GM12878 (cell line): ENCODE data around the gene ZNF407. TPM values are rescaled to one million over a fixed set of nuclear protein-coding genes. Genes with fewer than 3 reads are reported as not detected.

Experiments used
- ATAC-seq: fragments of 200-7000 bp; cut with Tn5 transposase; 3 replicates; pipeline ENCODE4 v1.9.1; 2020; ENCODE audit warnings: mild to moderate bottlenecking, moderate library complexity
- BruUV-seq: library from RNA; stranded (reverse); fragments of 400-500 nt; replicated peaks from 2 replicates; lab custom pipeline; 2021; lab: Mats Ljungman, UMichigan
- CTCF ChIA-PET: fragments of 300-600 bp; sonication (Branson Sonifier 250); formaldehyde crosslinking; extraction: SDS; loops from one replicate; lab custom pipeline; 2021; ENCODE audit warnings: inconsistent platforms; lab: Yijun Ruan, JAX
- POLR2A ChIA-PET: fragments of 350-600 bp; formaldehyde crosslinking; extraction: SDS; loops from one replicate; lab custom pipeline; 2021; ENCODE audit warnings: inconsistent platforms; lab: Charles Lee
- RAD21 ChIA-PET: fragments of 300-600 bp; sonication (Branson Sonifier 250); formaldehyde crosslinking; loops from one replicate; lab custom pipeline; 2023; ENCODE audit warnings: antibody characterized with exemption; ENCODE audit not compliant: unreplicated experiment; lab: Charles Lee
- SMC1A ChIA-PET: fragments of 300-600 bp; sonication (Branson Sonifier 250); formaldehyde crosslinking; loops from one replicate; lab custom pipeline; 2023; ENCODE audit not compliant: unreplicated experiment, uncharacterized antibody; lab: Charles Lee
- DNase-seq: peaks from one replicate; pipeline ENCODE4 v3.0.0-alpha.2; 2011; ENCODE audit warnings: low read depth, low spot score
- FAIRE-seq: peaks from 3 replicates; lab custom pipeline; 2011; peaks lifted over from hg19 to GRCh38; lab: Jason Lieb, UNC
- H2AFZ ChIP-seq: 2 replicates; pipeline ENCODE4 v1.6.0; 2011; ENCODE audit warnings: low read depth, low read length, control low read depth; ENCODE audit not compliant: control insufficient read depth
- H3K27ac ChIP-seq: 2 replicates; pipeline ENCODE4 v1.5.1; 2011; ENCODE audit warnings: control low read depth; ENCODE audit not compliant: control insufficient read depth, insufficient read depth
- H3K27me3 ChIP-seq, 2 experiments: replicated peaks in 1 of 2; 2 replicates each; pipeline versions ENCODE4 v1.6.0 to v1.6.1; 2011; ENCODE audit warnings: low read length in 1 of 2; ENCODE audit not compliant: control insufficient read depth in 2 of 2, insufficient read depth in 2 of 2
- H3K36me3 ChIP-seq, 2 experiments: 2 replicates each; pipeline ENCODE4 v1.5.1; 2011; ENCODE audit warnings: low read length in 1 of 2; ENCODE audit not compliant: control insufficient read depth in 2 of 2, insufficient read depth in 2 of 2
- H3K4me1 ChIP-seq: 2 replicates; pipeline ENCODE4 v1.6.1; 2011; ENCODE audit warnings: mild to moderate bottlenecking, low read length, moderate library complexity, mixed read lengths; ENCODE audit not compliant: control insufficient read depth, insufficient read depth
- H3K4me2 ChIP-seq: 2 replicates; pipeline ENCODE4 v1.6.0; 2011; ENCODE audit warnings: control low read depth; ENCODE audit not compliant: control insufficient read depth, insufficient read depth
- H3K4me3 ChIP-seq: fragments of 200-600 bp; sonication (generic); 2 replicates; pipeline ENCODE4 v1.5.1; 2016
- H3K79me2 ChIP-seq: 2 replicates; pipeline ENCODE4 v1.6.0; 2011; ENCODE audit warnings: low read length; ENCODE audit not compliant: control insufficient read depth, insufficient read depth
- H3K9ac ChIP-seq: 2 replicates; pipeline ENCODE4 v1.8.0; 2011; ENCODE audit warnings: low read length, control low read depth, mixed read lengths; ENCODE audit not compliant: control insufficient read depth, insufficient read depth
- H3K9me3 ChIP-seq: replicated peaks from 3 replicates; pipeline ENCODE4 v1.5.1; 2011; ENCODE audit warnings: mild to moderate bottlenecking, low read length; ENCODE audit not compliant: control insufficient read depth, insufficient read depth
- H4K20me1 ChIP-seq: 2 replicates; pipeline ENCODE4 v1.6.0; 2011; ENCODE audit not compliant: control insufficient read depth, insufficient read depth
- ASH2L ChIP-seq: fragments of 300-600, 200-600 bp; sonication (generic); IDR thresholded peaks from 2 replicates; pipeline ENCODE4 v1.6.1; 2017; ENCODE audit warnings: low read depth, mild to moderate bottlenecking, borderline replicate concordance
- ATF7 ChIP-seq: fragments of 450-650 bp; IDR thresholded peaks from 2 replicates; pipeline ENCODE4 v1.6.1; 2016; ENCODE audit warnings: low read depth, mild to moderate bottlenecking
- FOXM1 ChIP-seq: IDR thresholded peaks from 2 replicates; pipeline ENCODE4 v1.6.1; 2012; ENCODE audit warnings: low read depth, mild to moderate bottlenecking, inconsistent platforms, low read length, moderate library complexity
- HSF1 ChIP-seq: fragments of 150-350 bp; IDR thresholded peaks from 2 replicates; pipeline ENCODE4 v1.6.1; 2014; ENCODE audit warnings: mild to moderate bottlenecking, low read depth, low read length
- KDM1A ChIP-seq: fragments of 200-600 bp; sonication (generic); IDR thresholded peaks from 2 replicates; pipeline ENCODE4 v1.6.1; 2016; ENCODE audit warnings: borderline replicate concordance
- NR2C1 ChIP-seq: fragments of 450-650 bp; IDR thresholded peaks from 2 replicates; pipeline ENCODE4 v1.6.1; 2017; ENCODE audit warnings: antibody characterized with exemption, mild to moderate bottlenecking, moderate library complexity
- RAD21 ChIP-seq: IDR thresholded peaks from 2 replicates; pipeline ENCODE4 v1.6.1; 2011; ENCODE audit warnings: mild to moderate bottlenecking, low read depth, low read length, moderate library complexity; ENCODE audit not compliant: insufficient read depth
- SIX5 ChIP-seq: IDR thresholded peaks from 2 replicates; pipeline ENCODE4 v1.6.1; 2011; ENCODE audit warnings: mild to moderate bottlenecking, low read depth, low read length, moderate library complexity; ENCODE audit not compliant: severe bottlenecking
- TCF7 ChIP-seq: IDR thresholded peaks from 2 replicates; pipeline ENCODE4 v1.6.1; 2014; ENCODE audit warnings: antibody characterized with exemption, borderline replicate concordance
- YBX1 ChIP-seq: fragments of 450-650 bp; IDR thresholded peaks from 2 replicates; pipeline ENCODE4 v1.6.1; 2016; ENCODE audit warnings: antibody characterized with exemption
- YY1 ChIP-seq: IDR thresholded peaks from 2 replicates; pipeline ENCODE4 v1.6.1; 2011; ENCODE audit warnings: low read depth, mild to moderate bottlenecking, low read length
- ZNF592 ChIP-seq: fragments of 450-650 bp; IDR thresholded peaks from 2 replicates; pipeline ENCODE4 v1.6.1; 2017; ENCODE audit warnings: mild to moderate bottlenecking, moderate library complexity
- whole genome bisulfite sequencing: methylation state at CpG from one replicate; pipeline ENCODE4 v1.1.6; 2016; ENCODE audit warnings: low lambda C conversion rate; ENCODE audit not compliant: insufficient replicate concordance, insufficient coverage; ENCODE audit errors: missing lambda C conversion rate; 5-methylcytosine and 5-hydroxymethylcytosine counted together
- in situ Hi-C: fragments of 300-500 bp; cut with MboI; formaldehyde crosslinking; loops from 9 replicates; pipeline ENCODE4 v1.14.3; 2018; ENCODE audit warnings: mixed read lengths
- intact Hi-C: fragments of 100-400 bp; cut with micrococcal nuclease; formaldehyde crosslinking; loops from one replicate; pipeline ENCODE4 v1.14.2; 2022; ENCODE audit not compliant: unreplicated experiment
- polyA plus RNA-seq, 11 experiments: library from polyadenylated mRNA; depleted of rRNA in 4 of 11; unstranded in 6 of 11; stranded (reverse) in 5 of 11; fragments of >200 nt; fragmentation: Nextera tagmentation in 4 of 11; fragmentation: Illumina TruSeq in 1 of 11; extraction: Ambion mirVana in 4 of 11; extraction: Trizol in 1 of 11; gene quantifications; 1 replicate in 1 of 11; 2 replicates in 10 of 11; pipeline versions ENCODE4 v1.2.1 to v1.2.3, GENCODE V29; 2011 to 2016; ENCODE audit warnings: inconsistent platforms in 2 of 11, missing spikeins in 2 of 11, low read depth in 1 of 11
- total RNA-seq, 4 experiments: library from RNA; depleted of rRNA in 3 of 4; stranded (reverse); fragments of >200 nt in 3 of 4; fragmentation: Illumina TruSeq in 1 of 4; extraction: Trizol in 1 of 4; gene quantifications; 2 replicates each; pipeline versions ENCODE4 v1.2.1 to v1.2.3, GENCODE V29; 2013 to 2021
- TF ChIP-seq, protein P1 (sequence below): fragments of 450-650 bp; IDR thresholded peaks from 2 replicates; pipeline ENCODE4 v1.6.1; 2017; ENCODE audit warnings: mild to moderate bottlenecking, low read depth, inconsistent platforms; ENCODE audit not compliant: poor library complexity, severe bottlenecking
- TF ChIP-seq, protein P2 (sequence below): fragments of 150-350 bp; IDR thresholded peaks from 2 replicates; pipeline ENCODE4 v1.6.1; 2016; ENCODE audit warnings: low read depth, low read length

Gene ZNF407
- total and polyA plus RNA-seq, 10 of the 15 experiments (the other 5 are each of a cell fraction or from before 2014, with no cell fraction given) = 0.69 to 11.6 (median 5.3) TPM

DNA sequence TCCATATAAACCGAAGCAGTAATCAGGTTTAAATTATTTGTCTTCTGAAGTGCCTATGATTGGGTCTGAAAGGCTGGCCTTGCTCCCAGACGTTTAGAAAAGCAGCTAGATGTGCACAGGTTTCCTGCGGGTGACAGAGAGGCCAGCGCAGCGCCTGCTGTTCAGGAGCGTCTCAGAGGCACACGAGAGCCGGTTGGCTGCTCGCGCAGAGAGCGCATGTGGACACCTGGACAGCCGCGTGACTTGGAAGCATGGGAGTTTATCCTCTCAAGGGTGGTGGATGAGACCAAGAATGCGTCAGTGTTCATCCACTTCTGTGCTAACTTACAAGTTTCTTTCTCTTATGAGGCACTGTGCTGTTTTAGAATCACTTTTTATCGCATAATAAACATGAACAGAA lies 307.6 kb downstream of the ZNF407 start:
- Histone ChIP-seq H3K27me3 (no peaks in the 10 kb centered on the region), H3K27ac (no peak overlapping the region), H3K36me3 (no peaks in the 10 kb centered on the region; a peak in 1 of 4 replicates), H3K79me2 (no peaks in the 10 kb centered on the region), H4K20me1 (no peaks in the 10 kb centered on the region), H3K9me3 (no peaks in the 10 kb centered on the region), H2AFZ (no peak overlapping the region), H3K4me1 (no peaks in the 10 kb centered on the region), H3K9ac (no peak overlapping the region), H3K4me2 (no peak overlapping the region), H3K4me3 (no peak overlapping the region)
- BruUV-seq = no TSS peak
- DNase-seq (no peak), FAIRE-seq (no peak), ATAC-seq (no peak)
- ChIA-PET CTCF (interaction anchor here (1.7 kb wide), 2 partner anchors 8 to 35 kb away, joined by 3 to 4 read pairs; no protein-coding TSS in a partner anchor), POLR2A (interaction anchor here (1.5 kb wide), 1 partner anchor 8 kb away, joined by 3 read pairs; no protein-coding TSS in a partner anchor), RAD21 (no interaction called here), SMC1A (interaction anchor here (0.7 kb wide), 1 partner anchor 56 kb away, joined by 3 read pairs; no protein-coding TSS in a partner anchor)
- WGBS = 84% methylated on average over 15 of the region's 15 CpGs
- intact Hi-C loops (no loop called here), in situ Hi-C loops (no loop called here)
- TF ChIP-seq YBX1 = no peak
- TF ChIP-seq RAD21 = no peak
- TF ChIP-seq ZNF592 = no peak
- TF ChIP-seq, protein P1, sequence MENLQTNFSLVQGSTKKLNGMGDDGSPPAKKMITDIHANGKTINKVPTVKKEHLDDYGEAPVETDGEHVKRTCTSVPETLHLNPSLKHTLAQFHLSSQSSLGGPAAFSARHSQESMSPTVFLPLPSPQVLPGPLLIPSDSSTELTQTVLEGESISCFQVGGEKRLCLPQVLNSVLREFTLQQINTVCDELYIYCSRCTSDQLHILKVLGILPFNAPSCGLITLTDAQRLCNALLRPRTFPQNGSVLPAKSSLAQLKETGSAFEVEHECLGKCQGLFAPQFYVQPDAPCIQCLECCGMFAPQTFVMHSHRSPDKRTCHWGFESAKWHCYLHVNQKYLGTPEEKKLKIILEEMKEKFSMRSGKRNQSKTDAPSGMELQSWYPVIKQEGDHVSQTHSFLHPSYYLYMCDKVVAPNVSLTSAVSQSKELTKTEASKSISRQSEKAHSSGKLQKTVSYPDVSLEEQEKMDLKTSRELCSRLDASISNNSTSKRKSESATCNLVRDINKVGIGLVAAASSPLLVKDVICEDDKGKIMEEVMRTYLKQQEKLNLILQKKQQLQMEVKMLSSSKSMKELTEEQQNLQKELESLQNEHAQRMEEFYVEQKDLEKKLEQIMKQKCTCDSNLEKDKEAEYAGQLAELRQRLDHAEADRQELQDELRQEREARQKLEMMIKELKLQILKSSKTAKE = no peak
- no peak for TF ChIP-seq FOXM1
- TF ChIP-seq NR2C1 = no peak
- TF ChIP-seq ATF7 = no peak
- no peak for TF ChIP-seq HSF1
- no peak for TF ChIP-seq TCF7
- no peak for TF ChIP-seq ASH2L
- no peak for TF ChIP-seq SIX5
- no peak for TF ChIP-seq YY1
- TF ChIP-seq, protein P2, sequence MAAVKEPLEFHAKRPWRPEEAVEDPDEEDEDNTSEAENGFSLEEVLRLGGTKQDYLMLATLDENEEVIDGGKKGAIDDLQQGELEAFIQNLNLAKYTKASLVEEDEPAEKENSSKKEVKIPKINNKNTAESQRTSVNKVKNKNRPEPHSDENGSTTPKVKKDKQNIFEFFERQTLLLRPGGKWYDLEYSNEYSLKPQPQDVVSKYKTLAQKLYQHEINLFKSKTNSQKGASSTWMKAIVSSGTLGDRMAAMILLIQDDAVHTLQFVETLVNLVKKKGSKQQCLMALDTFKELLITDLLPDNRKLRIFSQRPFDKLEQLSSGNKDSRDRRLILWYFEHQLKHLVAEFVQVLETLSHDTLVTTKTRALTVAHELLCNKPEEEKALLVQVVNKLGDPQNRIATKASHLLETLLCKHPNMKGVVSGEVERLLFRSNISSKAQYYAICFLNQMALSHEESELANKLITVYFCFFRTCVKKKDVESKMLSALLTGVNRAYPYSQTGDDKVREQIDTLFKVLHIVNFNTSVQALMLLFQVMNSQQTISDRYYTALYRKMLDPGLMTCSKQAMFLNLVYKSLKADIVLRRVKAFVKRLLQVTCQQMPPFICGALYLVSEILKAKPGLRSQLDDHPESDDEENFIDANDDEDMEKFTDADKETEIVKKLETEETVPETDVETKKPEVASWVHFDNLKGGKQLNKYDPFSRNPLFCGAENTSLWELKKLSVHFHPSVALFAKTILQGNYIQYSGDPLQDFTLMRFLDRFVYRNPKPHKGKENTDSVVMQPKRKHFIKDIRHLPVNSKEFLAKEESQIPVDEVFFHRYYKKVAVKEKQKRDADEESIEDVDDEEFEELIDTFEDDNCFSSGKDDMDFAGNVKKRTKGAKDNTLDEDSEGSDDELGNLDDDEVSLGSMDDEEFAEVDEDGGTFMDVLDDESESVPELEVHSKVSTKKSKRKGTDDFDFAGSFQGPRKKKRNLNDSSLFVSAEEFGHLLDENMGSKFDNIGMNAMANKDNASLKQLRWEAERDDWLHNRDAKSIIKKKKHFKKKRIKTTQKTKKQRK = no peak
- TF ChIP-seq KDM1A = no peak
